ENCODE data around the gene GOLIM4.

- TF ChIP-seq, protein P1, sequence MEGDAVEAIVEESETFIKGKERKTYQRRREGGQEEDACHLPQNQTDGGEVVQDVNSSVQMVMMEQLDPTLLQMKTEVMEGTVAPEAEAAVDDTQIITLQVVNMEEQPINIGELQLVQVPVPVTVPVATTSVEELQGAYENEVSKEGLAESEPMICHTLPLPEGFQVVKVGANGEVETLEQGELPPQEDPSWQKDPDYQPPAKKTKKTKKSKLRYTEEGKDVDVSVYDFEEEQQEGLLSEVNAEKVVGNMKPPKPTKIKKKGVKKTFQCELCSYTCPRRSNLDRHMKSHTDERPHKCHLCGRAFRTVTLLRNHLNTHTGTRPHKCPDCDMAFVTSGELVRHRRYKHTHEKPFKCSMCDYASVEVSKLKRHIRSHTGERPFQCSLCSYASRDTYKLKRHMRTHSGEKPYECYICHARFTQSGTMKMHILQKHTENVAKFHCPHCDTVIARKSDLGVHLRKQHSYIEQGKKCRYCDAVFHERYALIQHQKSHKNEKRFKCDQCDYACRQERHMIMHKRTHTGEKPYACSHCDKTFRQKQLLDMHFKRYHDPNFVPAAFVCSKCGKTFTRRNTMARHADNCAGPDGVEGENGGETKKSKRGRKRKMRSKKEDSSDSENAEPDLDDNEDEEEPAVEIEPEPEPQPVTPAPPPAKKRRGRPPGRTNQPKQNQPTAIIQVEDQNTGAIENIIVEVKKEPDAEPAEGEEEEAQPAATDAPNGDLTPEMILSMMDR (IDR thresholded peaks at IDR 0.05; ENCODE audit: poor library complexity, severe bottlenecking), result no peak
- TF ChIP-seq TAF1 (IDR thresholded peaks at IDR 0.05; ENCODE audit: low read depth) (no peak), POLR2AphosphoS5 (IDR thresholded peaks at IDR 0.05) (no peak), REST (IDR thresholded peaks at IDR 0.05; ENCODE audit: borderline replicate concordance) (no peak), MXI1 (conservative IDR thresholded peaks at IDR 0.05; ENCODE audit: poor library complexity, severe bottlenecking) (no peak)
These were observed 29.1 kb upstream of the GOLIM4 start for GRCh38 chr3:168124791-168125190.

All from neural cell (in vitro differentiated cells).